Measurements from ENCODE around the gene SIX3.

SIX3 gene

DNA sequence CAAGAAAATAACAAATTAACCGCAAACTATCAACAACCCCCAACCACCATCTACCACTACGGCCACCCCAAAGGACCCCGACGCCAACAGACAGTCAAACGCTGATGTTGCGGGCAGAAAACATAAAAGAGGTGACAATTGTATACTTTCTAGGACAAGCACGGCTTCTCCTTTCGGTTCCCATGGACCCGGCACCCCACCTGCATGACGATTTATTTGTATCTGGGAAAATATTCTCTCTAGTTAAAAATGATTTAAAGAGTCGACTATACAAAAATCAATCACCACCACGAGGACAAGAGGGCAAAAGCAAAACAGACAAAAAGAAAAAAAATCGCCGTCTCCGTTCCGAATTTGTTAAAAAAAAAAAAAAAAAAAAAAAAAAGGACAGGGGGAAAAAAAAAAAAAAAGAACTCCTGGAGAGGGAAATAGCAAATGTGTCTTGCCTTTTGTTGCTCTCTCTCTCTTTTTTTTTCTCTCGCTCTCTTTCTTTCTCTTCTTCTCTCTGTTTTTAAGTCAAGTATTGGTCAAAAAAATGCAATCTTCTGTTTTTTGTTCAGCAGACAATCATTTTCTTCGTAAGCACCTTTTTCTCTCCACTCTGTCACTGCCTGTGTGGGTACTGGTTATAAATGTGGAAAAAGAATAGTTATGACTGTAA, 3.6 kb downstream of the SIX3 start:
- TF ChIP-seq, protein P1, sequence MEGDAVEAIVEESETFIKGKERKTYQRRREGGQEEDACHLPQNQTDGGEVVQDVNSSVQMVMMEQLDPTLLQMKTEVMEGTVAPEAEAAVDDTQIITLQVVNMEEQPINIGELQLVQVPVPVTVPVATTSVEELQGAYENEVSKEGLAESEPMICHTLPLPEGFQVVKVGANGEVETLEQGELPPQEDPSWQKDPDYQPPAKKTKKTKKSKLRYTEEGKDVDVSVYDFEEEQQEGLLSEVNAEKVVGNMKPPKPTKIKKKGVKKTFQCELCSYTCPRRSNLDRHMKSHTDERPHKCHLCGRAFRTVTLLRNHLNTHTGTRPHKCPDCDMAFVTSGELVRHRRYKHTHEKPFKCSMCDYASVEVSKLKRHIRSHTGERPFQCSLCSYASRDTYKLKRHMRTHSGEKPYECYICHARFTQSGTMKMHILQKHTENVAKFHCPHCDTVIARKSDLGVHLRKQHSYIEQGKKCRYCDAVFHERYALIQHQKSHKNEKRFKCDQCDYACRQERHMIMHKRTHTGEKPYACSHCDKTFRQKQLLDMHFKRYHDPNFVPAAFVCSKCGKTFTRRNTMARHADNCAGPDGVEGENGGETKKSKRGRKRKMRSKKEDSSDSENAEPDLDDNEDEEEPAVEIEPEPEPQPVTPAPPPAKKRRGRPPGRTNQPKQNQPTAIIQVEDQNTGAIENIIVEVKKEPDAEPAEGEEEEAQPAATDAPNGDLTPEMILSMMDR (IDR thresholded peaks at IDR 0.05; ENCODE audit: low read depth, low read length), result no peak
- DNase-seq (ENCODE audit: extremely low read depth, low read depth), result no peak

DNA sequence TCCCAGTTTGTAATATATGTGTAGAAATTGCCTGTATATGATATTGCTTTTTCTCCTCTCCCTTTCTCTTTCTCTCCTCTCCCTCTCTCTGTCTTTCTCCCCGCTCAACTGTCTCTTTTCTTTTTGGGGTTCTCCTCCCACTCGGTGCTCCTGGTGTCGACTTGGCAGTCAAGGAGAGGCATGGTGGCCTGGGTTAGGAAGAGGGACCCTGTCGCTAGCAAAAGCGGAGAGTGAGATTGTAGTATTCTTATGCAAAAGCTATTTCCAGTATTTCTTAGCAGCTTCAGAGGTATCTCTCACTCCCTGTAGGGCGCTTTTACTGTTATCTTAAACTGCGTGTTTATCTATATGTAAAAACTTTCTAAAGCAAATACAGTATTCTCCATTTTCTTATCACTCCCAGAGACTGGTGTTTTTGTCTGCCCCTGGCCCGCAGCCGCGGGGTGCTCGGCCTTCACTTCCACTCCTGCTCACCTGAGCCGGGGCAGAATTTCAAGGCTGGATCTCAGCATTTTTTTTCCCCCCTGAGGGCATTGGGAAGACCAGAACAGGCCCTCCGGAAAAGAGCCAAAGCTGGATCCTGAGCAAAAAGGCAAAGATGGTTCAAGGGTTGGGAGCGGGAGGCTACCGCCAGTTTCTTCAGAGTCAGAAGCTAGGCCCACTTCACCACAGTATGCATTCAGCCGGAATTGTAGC, 4.3 kb downstream of the SIX3 start:
- DNase-seq (ENCODE audit: extremely low read depth, low read depth), result no peak
- TF ChIP-seq, protein P1 (IDR thresholded peaks at IDR 0.05; ENCODE audit: low read depth, low read length), result no peak

DNA sequence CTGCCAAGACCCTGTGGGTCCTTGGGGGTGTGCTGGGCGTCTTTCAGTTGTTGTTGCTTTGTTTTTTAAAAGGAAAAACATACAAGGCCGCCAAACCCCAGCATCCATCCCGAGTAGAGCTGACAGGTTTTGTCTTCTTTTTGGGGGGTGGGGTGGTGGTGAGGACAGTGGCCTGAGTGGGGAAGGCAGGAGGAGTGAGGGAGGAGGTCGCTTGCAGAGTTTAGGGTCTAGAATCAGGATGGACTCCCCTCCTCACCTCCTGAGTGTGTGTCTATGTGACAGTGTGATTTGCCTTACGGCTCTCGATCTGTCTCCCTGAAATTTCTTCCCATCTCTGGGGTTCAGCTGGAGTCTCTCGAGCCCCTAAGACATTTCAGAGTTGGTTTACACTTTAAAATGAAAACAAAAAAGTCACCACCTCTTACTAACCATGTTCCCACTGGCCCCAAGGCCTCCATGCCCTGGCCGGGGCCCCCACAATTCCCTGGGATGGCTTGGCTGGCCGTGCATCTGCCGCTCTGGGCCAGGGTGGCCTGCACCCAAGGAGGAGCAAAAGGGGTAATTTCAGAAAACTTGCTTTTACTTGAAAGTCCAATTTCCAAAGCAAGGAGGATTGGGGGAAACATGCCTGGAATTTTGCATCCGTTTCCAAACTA, 5.0 kb downstream of the SIX3 start:
- no peak for DNase-seq (ENCODE audit: extremely low read depth, low read depth)
- TF ChIP-seq, protein P1 (IDR thresholded peaks at IDR 0.05; ENCODE audit: low read depth, low read length), result no peak

DNA sequence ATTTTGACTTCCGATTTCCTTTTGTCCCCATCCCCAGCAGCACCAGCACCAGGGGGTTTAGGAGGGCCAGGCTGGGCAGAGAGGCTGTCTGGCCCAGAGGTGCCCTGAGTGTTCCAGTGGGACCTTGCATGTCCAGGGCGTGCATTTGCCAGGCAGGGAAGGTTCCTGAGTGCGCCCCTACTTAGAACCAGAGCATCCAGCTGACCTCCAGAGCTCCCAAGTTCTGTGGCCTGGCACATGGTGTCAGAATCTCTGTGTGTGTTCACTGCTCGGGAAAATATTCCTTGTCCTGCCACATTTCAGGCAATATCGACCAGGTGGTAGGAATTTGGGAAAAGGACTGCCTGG, 5.5 kb downstream of the SIX3 start:
- DNase-seq (ENCODE audit: extremely low read depth, low read depth), result no peak
- TF ChIP-seq, protein P1 (IDR thresholded peaks at IDR 0.05; ENCODE audit: low read depth, low read length), result no peak

DNA sequence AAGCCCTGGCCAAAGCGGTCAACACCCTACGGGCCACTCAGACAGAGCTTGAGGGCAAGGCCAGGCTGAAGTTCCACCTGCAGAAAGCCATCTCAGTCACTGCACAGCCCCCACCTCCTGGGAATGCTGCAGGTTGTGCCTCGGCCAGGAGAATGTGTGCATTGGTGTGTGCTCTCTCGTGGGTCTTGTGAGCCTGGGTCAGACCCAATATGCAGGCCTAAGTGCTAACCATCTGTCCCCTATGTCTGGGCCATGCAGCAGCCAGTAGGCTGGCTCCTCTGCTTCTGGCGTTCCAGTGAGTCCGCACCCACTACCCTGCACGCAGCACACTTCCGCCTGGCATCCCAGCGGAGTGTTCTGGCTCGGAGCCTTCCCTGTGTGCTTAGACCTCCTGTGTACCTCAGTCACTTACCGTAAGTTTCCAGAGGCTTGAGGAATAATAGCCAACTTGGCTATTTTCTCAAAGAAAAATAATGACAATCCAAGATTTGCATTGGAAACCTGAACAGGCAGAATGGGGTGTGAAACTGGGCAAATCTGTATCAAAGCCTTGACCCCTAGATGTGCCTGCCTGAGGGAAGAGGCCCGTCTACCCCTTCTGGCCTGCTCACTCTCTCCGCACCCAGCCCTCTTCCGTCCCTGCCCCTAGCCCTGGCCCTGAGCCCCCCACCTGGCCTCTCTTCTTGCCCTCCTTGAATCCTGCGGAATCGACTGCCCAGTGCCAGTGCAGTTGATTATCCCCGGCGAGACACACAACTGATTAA, 7.2 kb downstream of the SIX3 start:
- TF ChIP-seq, protein P1 (IDR thresholded peaks at IDR 0.05; ENCODE audit: low read depth, low read length), result no peak
- no peak for DNase-seq (ENCODE audit: extremely low read depth, low read depth)

DNA sequence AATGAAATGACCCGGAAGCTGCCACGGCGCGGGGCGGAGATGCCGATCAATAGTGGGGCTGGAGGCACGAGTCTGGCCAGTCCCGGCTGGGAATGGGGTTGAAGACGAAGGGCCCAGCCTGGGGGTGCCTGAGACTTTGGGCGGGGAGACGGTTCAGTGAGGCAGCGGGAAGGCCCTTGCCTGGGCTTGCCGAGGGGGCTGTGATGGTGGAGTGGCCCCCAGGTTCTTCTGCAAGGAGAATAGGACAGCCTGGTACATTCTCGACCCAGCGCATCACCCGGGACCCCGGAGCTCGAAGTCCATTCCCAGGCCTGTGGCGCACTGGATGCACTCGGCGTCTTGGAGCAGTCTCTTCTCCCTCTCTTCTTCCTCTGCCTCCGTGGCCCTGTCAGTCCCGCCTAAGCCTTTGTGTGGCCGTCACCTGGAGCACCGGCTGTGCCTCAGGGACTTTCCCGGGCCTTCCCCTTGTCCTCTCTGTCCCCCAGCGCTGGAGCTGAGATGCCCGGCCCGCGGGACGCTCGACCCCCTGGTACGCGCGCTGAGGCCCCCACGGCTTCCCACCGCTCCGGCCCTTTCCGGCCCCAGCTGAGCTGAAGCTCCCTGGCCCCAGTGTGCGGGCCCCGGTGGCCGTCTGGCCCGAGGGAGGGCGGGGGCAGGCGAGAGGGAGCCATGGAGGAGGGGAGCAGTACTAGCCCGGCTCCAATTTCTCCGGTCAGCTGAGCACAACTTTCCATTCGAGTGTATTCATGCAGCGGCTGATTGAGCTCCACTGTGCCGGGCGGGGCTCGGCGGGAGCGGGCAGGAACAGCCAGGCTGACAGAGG, 8.0 kb downstream of the SIX3 start:
- DNase-seq (ENCODE audit: extremely low read depth, low read depth), result no peak

More for the DNA sequence above, 8.0 kb downstream of the SIX3 start:
- TF ChIP-seq, protein P1 (IDR thresholded peaks at IDR 0.05; ENCODE audit: low read depth, low read length), result no peak
